Measurements from ENCODE around the gene DENND1B.
"Not testable (repeated sequence)": the region's sequence is repeated elsewhere in the genome, so short reads cannot be mapped to it uniquely, and the experiment has no call there.

DENND1B gene

GRCh38 chr1:197782722-197783360, 7.6 kb upstream of the DENND1B start:
- no peak for DNase-seq (ENCODE audit: low read depth)

GRCh38 chr1:197781968-197782721, 6.9 kb upstream of the DENND1B start:
- no peak for DNase-seq (ENCODE audit: low read depth)

GRCh38 chr1:197779921-197780320, 4.6 kb upstream of the DENND1B start:
- DNase-seq (ENCODE audit: low read depth): no peak

GRCh38 chr1:197778366-197778945, 3.2 kb upstream of the DENND1B start:
- DNase-seq (ENCODE audit: low read depth): no peak

GRCh38 chr1:197776351-197777105, 1.2 kb upstream of the DENND1B start:
- DNase-seq (ENCODE audit: low read depth): no peak

- DNase-seq (ENCODE audit: low read depth): peak; percentile 24
These were observed 606 bp downstream of the DENND1B start for GRCh38 chr1:197774466-197775281.

GRCh38 chr1:197773856-197774255, 1.4 kb downstream of the DENND1B start:
- no peak for DNase-seq (ENCODE audit: low read depth)

GRCh38 chr1:197771904-197772556, 3.2 kb downstream of the DENND1B start:
- no peak for DNase-seq (ENCODE audit: low read depth)

GRCh38 chr1:197771386-197771785, 3.9 kb downstream of the DENND1B start:
- DNase-seq (ENCODE audit: low read depth): no peak

GRCh38 chr1:197770243-197770642, 5.0 kb downstream of the DENND1B start:
- DNase-seq (ENCODE audit: low read depth): no peak

- DNase-seq (ENCODE audit: low read depth): no peak
These were observed 6.0 kb downstream of the DENND1B start for GRCh38 chr1:197769287-197769686.

GRCh38 chr1:197768014-197768805, 7.1 kb downstream of the DENND1B start:
- no peak for DNase-seq (ENCODE audit: low read depth)

- DNase-seq (ENCODE audit: low read depth): no peak
These were observed 11.5 kb downstream of the DENND1B start for GRCh38 chr1:197763769-197764168.

GRCh38 chr1:197763307-197763706, 12.0 kb downstream of the DENND1B start:
- DNase-seq (ENCODE audit: low read depth): no peak

- DNase-seq (ENCODE audit: low read depth): no peak
These were observed 13.6 kb downstream of the DENND1B start for GRCh38 chr1:197761654-197762053.

GRCh38 chr1:197755553-197755952, 19.7 kb downstream of the DENND1B start:
- DNase-seq (ENCODE audit: low read depth): not testable (repeated sequence)

GRCh38 chr1:197752652-197753164, 22.6 kb downstream of the DENND1B start:
- DNase-seq (ENCODE audit: low read depth): not testable (repeated sequence)

GRCh38 chr1:197750366-197750765, 24.9 kb downstream of the DENND1B start:
- DNase-seq (ENCODE audit: low read depth): no peak

- no peak for DNase-seq (ENCODE audit: low read depth)
These were observed 29.4 kb downstream of the DENND1B start for GRCh38 chr1:197745911-197746310.

- DNase-seq (ENCODE audit: low read depth): no peak
These were observed 30.3 kb downstream of the DENND1B start for GRCh38 chr1:197744979-197745378.

Measured in stimulated activated CD8-positive, alpha-beta memory T cell treated with anti-CD3 and anti-CD28 coated beads, Interleukin-7, amount 100 ng/mL, for 24 hours (primary cell).